ENCODE results near the gene LGR4. TPM values are rescaled to one million over a fixed set of nuclear protein-coding genes. Genes with fewer than 3 reads are reported as not detected.

LGR4 gene
- total RNA-seq, 1 experiment from 2014 or later = 99.2 TPM

- Histone ChIP-seq H3K56ac (ENCODE audit: insufficient read length, low read depth, low read length) (no peak overlapping the region), H3K14ac (ENCODE audit: insufficient read depth, low read length) (no peak overlapping the region), H2AK5ac (ENCODE audit: insufficient read length, low read length) (no peak overlapping the region), H3K18ac (ENCODE audit: insufficient read length, low read depth, low read length) (no peak overlapping the region), H3K27me3 (ENCODE audit: insufficient read depth, low read length) (no peaks in the 10 kb centered on the region), H3K79me1 (ENCODE audit: insufficient read depth, low read depth, low read length, poor library complexity, severe bottlenecking) (peaks cover 7% of the 10 kb centered on the region), H2BK20ac (ENCODE audit: low read depth, low read length, poor library complexity, severe bottlenecking) (no peak overlapping the region), H3K27ac (ENCODE audit: insufficient read length, low read depth, low read length) (no peak overlapping the region), H3K4me2 (ENCODE audit: insufficient read depth, insufficient read length, low read length) (no peak overlapping the region), H3K9ac (ENCODE audit: extremely low read depth, insufficient read length, low read length) (no peak overlapping the region), H4K20me1 (ENCODE audit: control insufficient read depth, insufficient read depth, insufficient read length) (no peaks in the 10 kb centered on the region), H3K23ac (ENCODE audit: insufficient read length, low read depth, low read length) (no peak overlapping the region), H4K91ac (ENCODE audit: insufficient read length, low read depth, low read length) (no peak overlapping the region), H2AFZ (ENCODE audit: low read length) (no peak overlapping the region), H4K8ac (replicated peaks; ENCODE audit: insufficient read length, low read depth, low read length) (no peak overlapping the region), H3K79me2 (ENCODE audit: insufficient read depth, low read length) (peaks cover 18% of the 10 kb centered on the region; the same call in 1 of the 2 replicates), H2BK12ac (ENCODE audit: insufficient read length, low read depth, low read length) (no peak overlapping the region), H3K4ac (ENCODE audit: low read depth, low read length) (no peak overlapping the region), H3T11ph (ENCODE audit: low read length) (no peak overlapping the region), H3K23me2 (ENCODE audit: insufficient read length, low read depth, low read length, poor library complexity, severe bottlenecking) (peaks cover under 1% of the 10 kb centered on the region), H3K9me3 (ENCODE audit: control insufficient read depth, low read depth, low read length) (no peaks in the 10 kb centered on the region), H4K5ac (ENCODE audit: insufficient read length, low read depth, low read length) (no peak overlapping the region), H2BK15ac (ENCODE audit: low read depth, low read length) (no peak overlapping the region), H2BK120ac (ENCODE audit: low read depth, low read length, poor library complexity, severe bottlenecking) (no peak overlapping the region), H3K4me1 (ENCODE audit: insufficient read depth, low read length) (peaks cover 19% of the 10 kb centered on the region), H2BK5ac (ENCODE audit: insufficient read length, low read length) (no peak overlapping the region)
- Mint-ChIP-seq H3K9me3 (no peaks in the 10 kb centered on the region), H3K4me3 (no peak overlapping the region), H3K4me1 (peaks cover 76 to 77% of the 10 kb centered on the region in 2 experiments), H3K36me3 (ENCODE audit: insufficient read depth in 1 of 3, low read depth in 3 of 3) (peaks cover 0 to 28% (median 2%) of the 10 kb centered on the region in 3 experiments; a peak in 3 of 7 replicates), H3K27me3 (ENCODE audit: low read depth) (no peaks in the 10 kb centered on the region), H3K27ac (peak overlapping the region in 1 of 3 experiments; percentile 66; a peak in 2 of 7 replicates)
- DNase-seq = no peak
- WGBS (ENCODE audit: extremely low coverage, insufficient read length, low lambda C conversion rate) = no CpG with 5 or more reads among the region's 3 CpGs
- TF ChIP-seq, protein P1, sequence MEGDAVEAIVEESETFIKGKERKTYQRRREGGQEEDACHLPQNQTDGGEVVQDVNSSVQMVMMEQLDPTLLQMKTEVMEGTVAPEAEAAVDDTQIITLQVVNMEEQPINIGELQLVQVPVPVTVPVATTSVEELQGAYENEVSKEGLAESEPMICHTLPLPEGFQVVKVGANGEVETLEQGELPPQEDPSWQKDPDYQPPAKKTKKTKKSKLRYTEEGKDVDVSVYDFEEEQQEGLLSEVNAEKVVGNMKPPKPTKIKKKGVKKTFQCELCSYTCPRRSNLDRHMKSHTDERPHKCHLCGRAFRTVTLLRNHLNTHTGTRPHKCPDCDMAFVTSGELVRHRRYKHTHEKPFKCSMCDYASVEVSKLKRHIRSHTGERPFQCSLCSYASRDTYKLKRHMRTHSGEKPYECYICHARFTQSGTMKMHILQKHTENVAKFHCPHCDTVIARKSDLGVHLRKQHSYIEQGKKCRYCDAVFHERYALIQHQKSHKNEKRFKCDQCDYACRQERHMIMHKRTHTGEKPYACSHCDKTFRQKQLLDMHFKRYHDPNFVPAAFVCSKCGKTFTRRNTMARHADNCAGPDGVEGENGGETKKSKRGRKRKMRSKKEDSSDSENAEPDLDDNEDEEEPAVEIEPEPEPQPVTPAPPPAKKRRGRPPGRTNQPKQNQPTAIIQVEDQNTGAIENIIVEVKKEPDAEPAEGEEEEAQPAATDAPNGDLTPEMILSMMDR (conservative IDR thresholded peaks at IDR 0.05) = no peak
Observed at GRCh38 chr11:27438595-27438981, 34.0 kb downstream of the LGR4 start.

All from H9 (cell line).